ENCODE data around the gene GIPC3. TPM values are rescaled to one million over a fixed set of nuclear protein-coding genes. Genes with fewer than 3 reads are reported as not detected.

Gene GIPC3
- total RNA-seq, 2 donors from 2014 or later = 0.78 to 0.99 TPM

GRCh38 chr19:3609779-3610719, 24.8 kb downstream of the GIPC3 start:
- no peak for TF ChIP-seq POLR2A (IDR thresholded peaks at IDR 0.05)
- no peak for TF ChIP-seq CTCF (IDR thresholded peaks at IDR 0.05)
- H3K9me3 ChIP-seq = no peaks in the 10 kb centered on the region
- ATAC-seq (no peak), DNase-seq (no peak)
- intact Hi-C loops (cut with DNase I) = loop anchor here (10.0 kb wide), 1 partner anchor 315 kb away; no protein-coding TSS in a partner anchor
- peaks cover 2 to 5% of the 10 kb centered on the region in 2 donors for H3K36me3 ChIP-seq (replicated peaks in 1 of 2; ENCODE audit: insufficient read depth in 1 of 2, low read depth in 2 of 2)
- 78 to 89% methylated on average over 15 to 24 of the region's 24 CpGs for WGBS, 2 donors
- no peak overlapping the region for H3K27ac ChIP-seq
- H3K4me1 ChIP-seq = peaks cover 15% of the 10 kb centered on the region
- H3K4me3 ChIP-seq = no peak overlapping the region
- no peaks in the 10 kb centered on the region for H3K27me3 ChIP-seq

GRCh38 chr19:3610745-3611717, 25.8 kb downstream of the GIPC3 start:
- Histone ChIP-seq H3K27me3 (no peaks in the 10 kb centered on the region), H3K4me3 (no peak overlapping the region), H3K27ac (no peak overlapping the region), H3K4me1 (peaks cover 13% of the 10 kb centered on the region), H3K36me3 (replicated peaks in 1 of 2; ENCODE audit: insufficient read depth in 1 of 2, low read depth in 2 of 2) (peaks cover 2 to 5% of the 10 kb centered on the region in 2 donors), H3K9me3 (no peaks in the 10 kb centered on the region)
- ATAC-seq = no peak
- TF ChIP-seq CTCF (IDR thresholded peaks at IDR 0.05) = no peak
- TF ChIP-seq POLR2A (IDR thresholded peaks at IDR 0.05) = no peak
- intact Hi-C loops (cut with DNase I) = loop anchor here (10.0 kb wide), 1 partner anchor 316 kb away; no protein-coding TSS in a partner anchor
- DNase-seq = no peak
- 87 to 96% methylated on average over 9 to 32 of the region's 41 CpGs for WGBS, 2 donors

- TF ChIP-seq CTCF (IDR thresholded peaks at IDR 0.05) (no peak), POLR2A (IDR thresholded peaks at IDR 0.05) (no peak)
- no peak for DNase-seq
- Histone ChIP-seq H3K4me1 (peaks cover 5% of the 10 kb centered on the region), H3K9me3 (no peaks in the 10 kb centered on the region), H3K36me3 (replicated peaks in 1 of 2; ENCODE audit: insufficient read depth in 1 of 2, low read depth in 2 of 2) (peaks cover 2 to 5% of the 10 kb centered on the region in 2 donors), H3K27ac (no peak overlapping the region), H3K27me3 (no peaks in the 10 kb centered on the region), H3K4me3 (no peak overlapping the region)
- intact Hi-C loops (cut with DNase I) = loop anchor here (10.0 kb wide), 1 partner anchor 317 kb away; no protein-coding TSS in a partner anchor
- WGBS, 2 donors = 94 to 98% methylated on average over 32 to 35 of the region's 36 CpGs
- ATAC-seq = no peak
These were observed 26.6 kb downstream of the GIPC3 start for GRCh38 chr19:3611841-3612240.

- no peak overlapping the region for H3K4me3 ChIP-seq
- no peaks in the 10 kb centered on the region for H3K27me3 ChIP-seq
- ATAC-seq = no peak
- H3K27ac ChIP-seq = no peak overlapping the region
- no peaks in the 10 kb centered on the region for H3K4me1 ChIP-seq
- TF ChIP-seq POLR2A (IDR thresholded peaks at IDR 0.05) = no peak
- TF ChIP-seq CTCF (IDR thresholded peaks at IDR 0.05) = no peak
- H3K9me3 ChIP-seq = no peaks in the 10 kb centered on the region
- intact Hi-C loops (cut with DNase I) = loop anchor here (10.0 kb wide), 1 partner anchor 318 kb away; no protein-coding TSS in a partner anchor
- no peak for DNase-seq
- WGBS, 2 donors = 90 to 95% methylated on average over 2 to 33 of the region's 33 CpGs
- peaks cover 2 to 5% of the 10 kb centered on the region in 2 donors for H3K36me3 ChIP-seq (replicated peaks in 1 of 2; ENCODE audit: insufficient read depth in 1 of 2, low read depth in 2 of 2)
These were observed 27.1 kb downstream of the GIPC3 start for GRCh38 chr19:3612330-3612729.

Measured in body of pancreas (tissue), 4 donors.